ENCODE results near the gene RPRD2.

GRCh38 chr1:150512846-150513245 lies 148.9 kb downstream of the RPRD2 start:
- no peak for TF ChIP-seq CTCF (IDR thresholded peaks at IDR 0.05)
- no peak for TF ChIP-seq POLR2A (IDR thresholded peaks at IDR 0.05)
